ENCODE data around the gene CD40. TPM values are rescaled to one million over a fixed set of nuclear protein-coding genes. Genes with fewer than 3 reads are reported as not detected.

Gene CD40
- total and polyA plus RNA-seq, 10 of the 15 experiments (the other 5 are each of a cell fraction or from before 2014, with no cell fraction given) = 40.8 to 193 (median 89.5) TPM

GRCh38 chr20:46070215-46070900, 47.8 kb upstream of the CD40 start:
- POLR2A ChIA-PET = no interaction called here
- TF ChIP-seq IRF3 (IDR thresholded peaks at IDR 0.05) (no peak), ZBED1 (IDR thresholded peaks at IDR 0.05; ENCODE audit: borderline replicate concordance) (no peak), E2F4 (IDR thresholded peaks at IDR 0.05; ENCODE audit: low read depth, low read length) (no peak), NFIC (IDR thresholded peaks at IDR 0.05; ENCODE audit: low read depth, low read length) (no peak), WRNIP1 (IDR thresholded peaks at IDR 0.05; ENCODE audit: borderline replicate concordance, low read depth, low read length) (no peak), CHD4 (IDR thresholded peaks at IDR 0.05) (no peak), MEF2B (IDR thresholded peaks at IDR 0.05; ENCODE audit: partially characterized antibody, poor library complexity, severe bottlenecking) (no peak), MYB (IDR thresholded peaks at IDR 0.05; ENCODE audit: borderline replicate concordance, low read depth, low read length) (no peak)
- TF ChIP-seq, protein P1, sequence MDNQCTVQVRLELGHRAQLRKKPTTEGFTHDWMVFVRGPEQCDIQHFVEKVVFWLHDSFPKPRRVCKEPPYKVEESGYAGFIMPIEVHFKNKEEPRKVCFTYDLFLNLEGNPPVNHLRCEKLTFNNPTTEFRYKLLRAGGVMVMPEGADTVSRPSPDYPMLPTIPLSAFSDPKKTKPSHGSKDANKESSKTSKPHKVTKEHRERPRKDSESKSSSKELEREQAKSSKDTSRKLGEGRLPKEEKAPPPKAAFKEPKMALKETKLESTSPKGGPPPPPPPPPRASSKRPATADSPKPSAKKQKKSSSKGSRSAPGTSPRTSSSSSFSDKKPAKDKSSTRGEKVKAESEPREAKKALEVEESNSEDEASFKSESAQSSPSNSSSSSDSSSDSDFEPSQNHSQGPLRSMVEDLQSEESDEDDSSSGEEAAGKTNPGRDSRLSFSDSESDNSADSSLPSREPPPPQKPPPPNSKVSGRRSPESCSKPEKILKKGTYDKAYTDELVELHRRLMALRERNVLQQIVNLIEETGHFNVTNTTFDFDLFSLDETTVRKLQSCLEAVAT (IDR thresholded peaks at IDR 0.05) = no peak
- H4K20me1 ChIP-seq (ENCODE audit: control insufficient read depth, insufficient read depth) = no peaks in the 10 kb centered on the region
- FAIRE-seq (no peak), ATAC-seq (no peak), DNase-seq (ENCODE audit: low read depth, low spot score) (no peak)
- 96% methylated on average over 20 of the region's 20 CpGs for WGBS (ENCODE audit: insufficient coverage, insufficient replicate concordance, low lambda C conversion rate, missing lambda C conversion rate)
- H2AFZ ChIP-seq (ENCODE audit: control insufficient read depth, low read depth, low read length) = no peak overlapping the region
- no peaks in the 10 kb centered on the region for H3K9me3 ChIP-seq (replicated peaks; ENCODE audit: control insufficient read depth, insufficient read depth, low read length)
- no peak overlapping the region for H3K9ac ChIP-seq (ENCODE audit: control insufficient read depth, insufficient read depth, low read length)
- no peaks in the 10 kb centered on the region for H3K4me1 ChIP-seq (ENCODE audit: control insufficient read depth, insufficient read depth, low read length)
- intact Hi-C loops (cut with micrococcal nuclease; ENCODE audit: unreplicated experiment) (no loop called here), in situ Hi-C loops (cut with MboI) (no loop called here)
- RAD21 ChIA-PET (ENCODE audit: unreplicated experiment) = no interaction called here
- no peak overlapping the region for H3K4me3 ChIP-seq
- no peaks in the 10 kb centered on the region for H3K27me3 ChIP-seq (replicated peaks in 1 of 2; ENCODE audit: control insufficient read depth in 2 of 2, insufficient read depth in 2 of 2, low read length in 1 of 2)
- SMC1A ChIA-PET (ENCODE audit: uncharacterized antibody, unreplicated experiment) = no interaction called here
- BruUV-seq (replicated peaks) = no TSS peak
- CTCF ChIA-PET = no interaction called here
- H3K79me2 ChIP-seq (ENCODE audit: control insufficient read depth, insufficient read depth, low read length) = no peaks in the 10 kb centered on the region
- H3K4me2 ChIP-seq (ENCODE audit: control insufficient read depth, insufficient read depth) = no peak overlapping the region
- H3K27ac ChIP-seq (ENCODE audit: control insufficient read depth, insufficient read depth) = no peak overlapping the region
- peaks cover 1 to 32% of the 10 kb centered on the region in 2 experiments for H3K36me3 ChIP-seq (ENCODE audit: control insufficient read depth in 2 of 2, insufficient read depth in 2 of 2, low read length in 1 of 2)

All from GM12878 (cell line).